Activated CD8-positive, alpha-beta memory T cell treated with anti-CD3 and anti-CD28 coated beads, Interleukin-2, amount 50 U/mL, for 48 hours (primary cell): ENCODE measurements around the gene MYO16.

Experiments used
- DNase-seq: peaks from one replicate; pipeline ENCODE4 v3.0.0-alpha.2; 2020

Gene MYO16

GRCh38 chr13:108812661-108813060, 183.2 kb downstream of the MYO16 start:
- no peak for DNase-seq

GRCh38 chr13:108813587-108814170, 184.3 kb downstream of the MYO16 start:
- no peak for DNase-seq

GRCh38 chr13:108816375-108816774, 187.0 kb downstream of the MYO16 start:
- DNase-seq: no peak

- no peak for DNase-seq
Observed at GRCh38 chr13:108827646-108828045, 198.2 kb downstream of the MYO16 start.

GRCh38 chr13:108828086-108828815, 198.8 kb downstream of the MYO16 start:
- no peak for DNase-seq

- no peak for DNase-seq
Observed at GRCh38 chr13:108830916-108831315, 201.5 kb downstream of the MYO16 start.

- no peak for DNase-seq
Observed at GRCh38 chr13:108833531-108833930, 204.1 kb downstream of the MYO16 start.

- DNase-seq: no peak
Observed at GRCh38 chr13:108834193-108834592, 204.8 kb downstream of the MYO16 start.

- DNase-seq: no peak
Observed at GRCh38 chr13:108835083-108835482, 205.7 kb downstream of the MYO16 start.

- no peak for DNase-seq
Observed at GRCh38 chr13:108850691-108851090, 221.3 kb downstream of the MYO16 start.

- DNase-seq: no peak
Observed at GRCh38 chr13:108851660-108852059, 222.2 kb downstream of the MYO16 start.

- no peak for DNase-seq
Observed at GRCh38 chr13:108853031-108853430, 223.6 kb downstream of the MYO16 start.

- DNase-seq: no peak
Observed at GRCh38 chr13:108855737-108856387, 226.5 kb downstream of the MYO16 start.

GRCh38 chr13:108858676-108859075, 229.3 kb downstream of the MYO16 start:
- DNase-seq: no peak

- DNase-seq: no peak
Observed at GRCh38 chr13:108859197-108860012, 230.0 kb downstream of the MYO16 start.

- no peak for DNase-seq
Observed at GRCh38 chr13:108860418-108860817, 231.0 kb downstream of the MYO16 start.

- no peak for DNase-seq
Observed at GRCh38 chr13:108877300-108877699, 247.9 kb downstream of the MYO16 start.

- DNase-seq: no peak
Observed at GRCh38 chr13:108878732-108879131, 249.3 kb downstream of the MYO16 start.

GRCh38 chr13:108889324-108889984, 260.0 kb downstream of the MYO16 start:
- DNase-seq: no peak

GRCh38 chr13:108895220-108895704, 265.9 kb downstream of the MYO16 start:
- DNase-seq: no peak

- no peak for DNase-seq
Observed at GRCh38 chr13:108897955-108898354, 268.5 kb downstream of the MYO16 start.

- DNase-seq: no peak
Observed at GRCh38 chr13:108902405-108903155, 273.2 kb downstream of the MYO16 start.
